Activated CD4-positive, alpha-beta T cell treated with anti-CD3 and anti-CD28 coated beads, Interleukin-2, amount 10 ng/mL, durations not matched to agents 7 days and 5 days (primary cell): ENCODE measurements around the gene NUP188. TPM values are rescaled to one million over a fixed set of nuclear protein-coding genes. Genes with fewer than 3 reads are reported as not detected.
A peak's percentile ranks its signal among the peaks of the same experiment; 100 is the strongest.

Source experiments
- CTCF ChIA-PET: fragments of 350-600 bp; sonication (Branson Sonifier 250); formaldehyde crosslinking; loops from one replicate; lab custom pipeline; 2021; ENCODE audit warnings: antibody characterized with exemption; lab: Charles Lee
- POLR2A ChIA-PET: fragments of 350-600 bp; sonication (Branson Sonifier 250); formaldehyde crosslinking; loops from one replicate; lab custom pipeline; 2021; ENCODE audit warnings: antibody characterized with exemption; lab: Charles Lee
- DNase-seq: peaks from one replicate; pipeline ENCODE4 v3.0.0-alpha.2; 2020
- H3K27ac Mint-ChIP-seq: one replicate; pipeline ENCODE4 v1.8.0; 2021; ENCODE audit warnings: mild to moderate bottlenecking, moderate library complexity, mixed read lengths
- H3K27me3 Mint-ChIP-seq: one replicate; pipeline ENCODE4 v1.8.0; 2021; ENCODE audit warnings: mixed read lengths
- H3K36me3 Mint-ChIP-seq: one replicate; pipeline ENCODE4 v1.8.0; 2021; ENCODE audit warnings: low read depth, mixed read lengths
- H3K4me1 Mint-ChIP-seq: one replicate; pipeline ENCODE4 v1.8.0; 2021; ENCODE audit warnings: mixed read lengths
- H3K4me3 Mint-ChIP-seq: one replicate; pipeline ENCODE4 v1.8.0; 2021; ENCODE audit warnings: mild to moderate bottlenecking, moderate library complexity, mixed read lengths
- H3K9me3 Mint-ChIP-seq: one replicate; pipeline ENCODE4 v1.8.0; 2021; ENCODE audit warnings: mixed read lengths
- total RNA-seq, 2 experiments: library from RNA; stranded (reverse); gene quantifications; one replicate each; pipeline ENCODE4 v1.2.3, GENCODE V29; 2021

The NUP188 gene
- total RNA-seq, 2 experiments from 2014 or later: 87.7 to 87.8 TPM

DNA sequence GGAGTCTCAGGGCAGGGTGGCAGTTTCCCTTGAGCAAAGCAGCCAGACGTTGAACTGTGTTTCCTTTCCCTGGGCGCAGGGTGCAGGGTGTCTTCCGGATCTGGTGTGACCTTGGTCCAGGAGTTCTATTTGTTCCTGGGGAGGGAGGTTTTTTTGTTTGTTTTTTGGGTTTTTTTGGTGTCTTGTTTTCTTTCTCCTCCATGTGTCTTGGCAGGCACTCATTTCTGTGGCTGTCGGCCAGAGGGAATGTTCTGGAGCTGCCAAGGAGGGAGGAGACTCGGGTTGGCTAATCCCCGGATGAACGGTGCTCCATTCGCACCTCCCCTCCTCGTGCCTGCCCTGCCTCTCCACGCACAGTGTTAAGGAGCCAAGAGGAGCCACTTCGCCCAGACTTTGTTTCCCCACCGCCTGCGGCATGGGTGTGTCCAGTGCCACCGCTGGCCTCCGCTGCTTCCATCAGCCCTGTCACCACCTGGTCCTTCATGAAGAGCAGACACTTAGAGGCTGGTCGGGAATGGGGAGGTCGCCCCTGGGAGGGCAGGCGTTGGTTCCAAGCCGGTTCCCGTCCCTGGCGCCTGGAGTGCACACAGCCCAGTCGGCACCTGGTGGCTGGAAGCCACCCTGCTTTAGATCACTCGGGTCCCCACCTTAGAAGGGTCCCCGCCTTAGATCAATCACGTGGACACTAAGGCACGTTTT is 30.2 kb upstream of the NUP188 start:
- DNase-seq: no peak
- Mint-ChIP-seq H3K27me3 (no peaks in the 10 kb centered on the region), H3K4me1 (peaks cover 20% of the 10 kb centered on the region), H3K27ac (no peak overlapping the region), H3K36me3 (peaks cover 26% of the 10 kb centered on the region), H3K4me3 (no peak overlapping the region), H3K9me3 (no peaks in the 10 kb centered on the region)
- ChIA-PET POLR2A (no interaction called here), CTCF (interaction anchor here (1.0 to 1.4 kb wide), 2 partner anchors 11 to 19 kb away, joined by 4 to 5 read pairs; no protein-coding TSS in a partner anchor)

- POLR2A ChIA-PET: no interaction called here
These were observed 28.6 kb upstream of the NUP188 start for GRCh38 chr9:128918921-128919320.

DNA sequence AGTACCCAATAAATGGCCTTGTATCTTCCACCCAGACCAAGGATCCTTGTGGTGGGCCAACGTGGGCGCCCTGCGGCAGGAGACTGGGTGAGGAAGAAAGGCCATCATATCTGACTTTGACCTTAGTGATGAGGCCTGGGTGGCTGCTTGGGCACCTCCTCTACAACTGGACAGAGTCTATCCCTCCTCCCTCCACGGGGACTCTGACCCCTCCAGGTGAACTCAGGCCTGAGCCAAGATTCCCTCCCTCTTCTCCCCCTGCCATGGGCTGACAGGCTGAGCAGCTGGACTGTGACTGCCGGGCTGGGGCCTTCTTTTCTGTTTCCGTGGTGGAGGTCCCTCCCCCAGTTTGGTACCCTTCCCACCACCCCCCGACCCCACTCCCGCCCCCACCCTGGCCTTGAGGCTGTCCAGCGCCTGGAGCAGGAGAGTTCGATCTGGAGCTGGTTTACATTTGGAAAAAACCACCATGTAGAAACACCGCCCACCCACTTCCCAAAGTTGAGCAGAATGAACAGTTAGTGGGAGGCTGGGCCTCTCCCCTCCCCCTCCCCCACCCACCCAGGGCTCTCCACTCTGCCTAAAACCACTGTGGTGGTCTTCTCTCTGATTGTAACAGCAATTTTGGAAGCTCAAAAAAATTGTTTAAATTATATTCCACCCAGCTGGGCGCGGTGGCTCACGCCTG is 28.0 kb upstream of the NUP188 start:
- POLR2A ChIA-PET: no interaction called here

More at GRCh38 chr9:128918921-128919320, 28.6 kb upstream of the NUP188 start:
- CTCF ChIA-PET: interaction anchor here (0.7 kb wide), 1 partner anchor 13 kb away, joined by 4 read pairs; no protein-coding TSS in a partner anchor
- no peak overlapping the region for H3K4me3 Mint-ChIP-seq
- peaks cover 17% of the 10 kb centered on the region for H3K36me3 Mint-ChIP-seq
- H3K27ac Mint-ChIP-seq: peak overlapping the region; percentile 63
- peaks cover 6% of the 10 kb centered on the region for H3K4me1 Mint-ChIP-seq
- no peaks in the 10 kb centered on the region for H3K9me3 Mint-ChIP-seq
- no peaks in the 10 kb centered on the region for H3K27me3 Mint-ChIP-seq
- DNase-seq: no peak

DNA sequence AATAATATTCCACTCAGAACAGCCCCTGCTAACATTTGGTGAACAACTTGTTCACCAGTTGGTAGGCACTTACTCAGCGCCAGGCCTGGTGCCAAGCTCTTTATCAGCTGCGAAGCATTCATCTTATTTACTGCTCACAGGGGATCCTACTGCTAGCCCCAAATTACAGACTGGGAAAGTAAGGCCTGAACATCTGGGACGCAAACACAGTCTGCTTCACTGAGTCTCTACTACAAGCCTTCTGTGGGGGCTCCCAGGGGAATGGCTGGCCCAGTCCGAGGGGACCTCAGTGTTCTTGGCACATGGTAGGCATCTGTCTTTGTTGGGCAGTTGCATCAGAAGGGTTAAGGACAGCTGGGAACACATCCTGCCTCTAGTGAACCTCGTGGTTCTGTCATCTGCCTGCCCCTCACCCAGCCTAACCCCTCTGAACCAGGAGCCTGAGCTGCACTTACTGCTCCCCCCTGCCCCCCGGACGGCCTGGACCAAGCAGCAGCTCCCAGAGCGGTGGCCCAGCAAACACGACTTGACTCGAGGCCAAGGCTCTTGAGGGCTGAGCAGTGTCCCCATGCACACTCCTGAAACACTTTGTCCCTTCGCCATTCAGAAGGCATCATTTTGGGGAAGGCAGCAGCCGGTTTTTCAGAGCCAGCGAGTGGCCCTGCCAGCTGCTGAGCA is 27.0 kb upstream of the NUP188 start, which contains the start of gene PHYHD1:
PHYHD1 (plus strand) TSS at position 602 of the 678 bp plus-strand sequence. CDS start 1,342 bp downstream, outside the sequence.
- H3K9me3 Mint-ChIP-seq: no peaks in the 10 kb centered on the region
- no peak within 1 kb of the TSS for H3K4me3 Mint-ChIP-seq
- H3K36me3 Mint-ChIP-seq: peaks cover 17% of the 10 kb centered on the region
- POLR2A ChIA-PET: no interaction called here
- H3K4me1 Mint-ChIP-seq: peaks cover 6% of the 10 kb centered on the region
- peak within 1 kb of the TSS; percentile 76 for H3K27ac Mint-ChIP-seq
- CTCF ChIA-PET: no interaction called here
- no peak for DNase-seq
- no peaks in the 10 kb centered on the region for H3K27me3 Mint-ChIP-seq

More for the DNA sequence above, 28.0 kb upstream of the NUP188 start:
- Mint-ChIP-seq H3K27me3 (no peaks in the 10 kb centered on the region), H3K4me3 (no peak overlapping the region), H3K9me3 (no peaks in the 10 kb centered on the region), H3K4me1 (peaks cover 4% of the 10 kb centered on the region), H3K36me3 (peaks cover 17% of the 10 kb centered on the region), H3K27ac (peak overlapping the region; percentile 25)
- CTCF ChIA-PET: no interaction called here
- no peak for DNase-seq

- DNase-seq: no peak
- H3K4me1 Mint-ChIP-seq: peaks cover 17% of the 10 kb centered on the region
- ChIA-PET POLR2A (no interaction called here), CTCF (no interaction called here)
- no peaks in the 10 kb centered on the region for H3K9me3 Mint-ChIP-seq
- peaks cover 3% of the 10 kb centered on the region for H3K27me3 Mint-ChIP-seq
- H3K27ac Mint-ChIP-seq: peak overlapping the region; percentile 76
- peaks cover 16% of the 10 kb centered on the region for H3K36me3 Mint-ChIP-seq
- no peak overlapping the region for H3K4me3 Mint-ChIP-seq
These were observed 25.4 kb upstream of the NUP188 start for GRCh38 chr9:128921881-128922763.

GRCh38 chr9:128923493-128923883 is 24.0 kb upstream of the NUP188 start:
- peaks cover 4% of the 10 kb centered on the region for H3K36me3 Mint-ChIP-seq
- H3K4me1 Mint-ChIP-seq: peaks cover 27% of the 10 kb centered on the region
- no peak overlapping the region for H3K27ac Mint-ChIP-seq
- H3K27me3 Mint-ChIP-seq: peaks cover 3% of the 10 kb centered on the region
- no peak overlapping the region for H3K4me3 Mint-ChIP-seq
- DNase-seq: no peak
- ChIA-PET CTCF (interaction anchor here (0.6 to 1.4 kb wide), 5 partner anchors 15 to 605 kb away, joined by 3 to 4 read pairs (median 3); partner anchors contain the start of gene ENDOG), POLR2A (interaction anchor here (0.5 kb wide), 1 partner anchor 208 kb away, joined by 4 read pairs; no protein-coding TSS in a partner anchor)
- H3K9me3 Mint-ChIP-seq: no peaks in the 10 kb centered on the region

DNA sequence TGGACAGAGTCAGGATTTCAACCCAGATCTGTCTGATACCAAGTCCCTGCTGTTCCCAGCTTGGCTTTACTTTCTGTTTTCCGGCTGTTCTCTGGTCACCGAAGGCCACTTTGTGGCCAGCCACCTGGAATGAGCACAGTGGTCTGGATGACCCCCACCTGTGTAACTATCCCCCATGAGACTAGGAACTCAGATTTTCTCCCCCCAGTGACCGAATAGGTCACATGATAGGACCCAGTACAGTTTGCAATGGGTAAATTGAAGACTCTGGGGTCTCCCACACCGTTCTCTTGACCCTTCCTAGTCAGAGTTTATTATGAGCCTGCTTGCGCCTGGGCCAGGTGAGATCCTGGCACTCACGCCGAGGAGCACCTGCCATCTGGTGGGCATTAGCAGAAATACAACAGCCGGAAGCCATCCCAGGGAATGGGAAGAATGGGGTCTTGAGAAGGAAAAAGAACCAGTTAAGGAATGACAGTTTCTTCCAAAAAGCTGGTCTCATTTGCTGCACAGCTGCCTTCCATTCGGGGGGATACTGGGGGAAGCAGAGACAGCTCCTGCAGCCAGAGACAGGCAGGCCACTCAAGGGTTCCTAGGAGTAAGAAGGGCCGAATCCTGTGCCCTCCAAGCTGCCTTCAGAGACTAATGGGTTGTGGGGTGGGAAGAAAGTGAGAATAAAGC is 19.6 kb upstream of the NUP188 start:
- no peaks in the 10 kb centered on the region for H3K36me3 Mint-ChIP-seq
- DNase-seq: peak; percentile 57
- H3K4me1 Mint-ChIP-seq: peaks cover 25% of the 10 kb centered on the region
- no peaks in the 10 kb centered on the region for H3K9me3 Mint-ChIP-seq
- ChIA-PET POLR2A (no interaction called here), CTCF (interaction anchor here (0.7 to 2.4 kb wide), 19 partner anchors 9 to 280 kb away, joined by 3 to 9 read pairs (median 4); partner anchors contain the start of genes ENDOG and PKN3)
- no peak overlapping the region for H3K27ac Mint-ChIP-seq
- H3K4me3 Mint-ChIP-seq: no peak overlapping the region
- peaks cover 3% of the 10 kb centered on the region for H3K27me3 Mint-ChIP-seq

- Mint-ChIP-seq H3K4me3 (no peak overlapping the region), H3K27me3 (peaks cover 3% of the 10 kb centered on the region), H3K4me1 (peaks cover 25% of the 10 kb centered on the region), H3K27ac (no peak overlapping the region), H3K9me3 (no peaks in the 10 kb centered on the region), H3K36me3 (no peaks in the 10 kb centered on the region)
- no peak for DNase-seq
- ChIA-PET CTCF (interaction anchor here (0.6 to 2.4 kb wide), 16 partner anchors 8 to 281 kb away, joined by 3 to 9 read pairs (median 4); partner anchors contain the start of genes ENDOG and PKN3), POLR2A (no interaction called here)
These were observed 18.9 kb upstream of the NUP188 start for GRCh38 chr9:128928624-128929023.

- CTCF ChIA-PET: interaction anchor here (0.6 to 2.4 kb wide), 5 partner anchors 13 to 112 kb away, joined by 4 to 9 read pairs (median 5); partner anchors contain the start of gene ENDOG
- H3K36me3 Mint-ChIP-seq: no peaks in the 10 kb centered on the region
- no peak overlapping the region for H3K27ac Mint-ChIP-seq
- peaks cover 25% of the 10 kb centered on the region for H3K4me1 Mint-ChIP-seq
- peaks cover 3% of the 10 kb centered on the region for H3K27me3 Mint-ChIP-seq
- POLR2A ChIA-PET: no interaction called here
- no peaks in the 10 kb centered on the region for H3K9me3 Mint-ChIP-seq
- no peak overlapping the region for H3K4me3 Mint-ChIP-seq
- DNase-seq: no peak
These were observed 17.9 kb upstream of the NUP188 start for GRCh38 chr9:128929560-128929959.

- no peaks in the 10 kb centered on the region for H3K9me3 Mint-ChIP-seq
- no peak for DNase-seq
- H3K27me3 Mint-ChIP-seq: no peaks in the 10 kb centered on the region
- H3K4me1 Mint-ChIP-seq: peaks cover under 1% of the 10 kb centered on the region
- H3K36me3 Mint-ChIP-seq: no peaks in the 10 kb centered on the region
- H3K27ac Mint-ChIP-seq: no peak overlapping the region
- ChIA-PET CTCF (interaction anchor here (0.7 to 1.4 kb wide), 3 partner anchors 12 to 72 kb away, joined by 3 read pairs; no protein-coding TSS in a partner anchor), POLR2A (no interaction called here)
- no peak overlapping the region for H3K4me3 Mint-ChIP-seq
These were observed 13.8 kb upstream of the NUP188 start for GRCh38 chr9:128933731-128934130.

- no peak for DNase-seq
- H3K4me3 Mint-ChIP-seq: no peak overlapping the region
- POLR2A ChIA-PET: no interaction called here
- CTCF ChIA-PET: interaction anchor here (1.2 to 1.8 kb wide), 4 partner anchors 9 to 118 kb away, joined by 3 to 7 read pairs (median 5); partner anchors contain the start of gene ENDOG
- H3K9me3 Mint-ChIP-seq: no peaks in the 10 kb centered on the region
- H3K27ac Mint-ChIP-seq: peak overlapping the region; percentile 46
- H3K36me3 Mint-ChIP-seq: no peaks in the 10 kb centered on the region
- H3K27me3 Mint-ChIP-seq: no peaks in the 10 kb centered on the region
- no peaks in the 10 kb centered on the region for H3K4me1 Mint-ChIP-seq
These were observed 11.2 kb upstream of the NUP188 start for GRCh38 chr9:128936171-128936865.
